Activated CD4-positive, alpha-beta T cell treated with anti-CD3 and anti-CD28 coated beads for 36 hours (primary cell): ENCODE measurements around the gene CLEC11A. TPM values are rescaled to one million over a fixed set of nuclear protein-coding genes. Genes with fewer than 3 reads are reported as not detected.
A peak's percentile ranks its signal among the peaks of the same experiment; 100 is the strongest.
"Not testable (repeated sequence)": the region's sequence is repeated elsewhere in the genome, so short reads cannot be mapped to it uniquely, and the experiment has no call there.

Source experiments
- ATAC-seq: fragments of 200-7000 bp; cut with Tn5 transposase; one replicate; pipeline ENCODE4 v1.10.0; 2021; ENCODE audit warnings: mild to moderate bottlenecking, moderate library complexity
- CTCF ChIA-PET: fragments of 350-600 bp; sonication (Branson Sonifier 250); formaldehyde crosslinking; loops from one replicate; lab custom pipeline; 2021; ENCODE audit warnings: antibody characterized with exemption; lab: Charles Lee
- POLR2A ChIA-PET: fragments of 350-600 bp; sonication (Branson Sonifier 250); formaldehyde crosslinking; loops from one replicate; lab custom pipeline; 2021; ENCODE audit warnings: antibody characterized with exemption, inconsistent platforms; lab: Charles Lee
- DNase-seq: peaks from one replicate; pipeline ENCODE4 v3.0.0-alpha.2; 2020
- H3K27ac Mint-ChIP-seq: one replicate; pipeline ENCODE4 v1.8.0; 2021; ENCODE audit warnings: mixed read lengths
- H3K27me3 Mint-ChIP-seq: one replicate; pipeline ENCODE4 v1.8.0; 2021; ENCODE audit warnings: mixed read lengths
- H3K36me3 Mint-ChIP-seq: one replicate; pipeline ENCODE4 v1.8.0; 2021; ENCODE audit warnings: low read depth, mixed read lengths
- H3K4me1 Mint-ChIP-seq: one replicate; pipeline ENCODE4 v1.8.0; 2021; ENCODE audit warnings: mixed read lengths
- H3K4me3 Mint-ChIP-seq: one replicate; pipeline ENCODE4 v1.8.0; 2021; ENCODE audit warnings: mild to moderate bottlenecking, moderate library complexity, mixed read lengths
- H3K9me3 Mint-ChIP-seq: one replicate; pipeline ENCODE4 v1.8.0; 2021; ENCODE audit warnings: low read depth, mixed read lengths
- intact Hi-C, 2 experiments: fragments of 100-400 bp; cut with DNase I in 1 of 2; cut with micrococcal nuclease in 1 of 2; formaldehyde crosslinking; loops; one replicate each; pipeline versions ENCODE4 v1.14.2 to v1.15.1; 2022 to 2024; cut with DNase I, micrococcal nuclease
- total RNA-seq, 2 experiments: library from RNA; stranded (reverse); gene quantifications; one replicate each; pipeline ENCODE4 v1.2.3, GENCODE V29; 2021

CLEC11A gene
- total RNA-seq, 2 experiments from 2014 or later: 0.64 to 1.0 TPM

DNA sequence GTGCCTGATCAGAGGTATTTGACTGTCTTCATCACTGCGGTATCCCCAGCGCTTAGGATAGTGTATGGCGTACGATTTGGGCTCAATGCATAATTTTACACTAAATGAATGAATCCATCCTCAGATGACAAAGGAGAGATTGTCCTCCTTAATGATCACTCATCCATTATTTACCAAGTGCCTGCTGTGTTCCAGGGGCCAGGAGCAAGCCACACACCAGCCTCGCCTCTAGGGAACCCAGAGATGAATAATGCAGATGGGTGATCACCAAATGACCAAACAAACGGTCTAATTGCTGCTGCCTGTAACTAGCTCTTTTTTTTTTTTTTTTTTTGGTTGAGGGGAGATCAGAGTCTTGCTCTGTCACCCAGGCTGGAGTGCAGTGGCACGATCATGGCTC lies 41.2 kb downstream of the CLEC11A start:
- Mint-ChIP-seq H3K4me1 (no peaks in the 10 kb centered on the region), H3K27ac (no peak overlapping the region), H3K4me3 (no peak overlapping the region), H3K9me3 (no peaks in the 10 kb centered on the region), H3K27me3 (peaks cover 5% of the 10 kb centered on the region), H3K36me3 (no peaks in the 10 kb centered on the region)
- ATAC-seq (no peak), DNase-seq (no peak)
- ChIA-PET CTCF (no interaction called here), POLR2A (no interaction called here)
- intact Hi-C loops: no loop called here

DNA sequence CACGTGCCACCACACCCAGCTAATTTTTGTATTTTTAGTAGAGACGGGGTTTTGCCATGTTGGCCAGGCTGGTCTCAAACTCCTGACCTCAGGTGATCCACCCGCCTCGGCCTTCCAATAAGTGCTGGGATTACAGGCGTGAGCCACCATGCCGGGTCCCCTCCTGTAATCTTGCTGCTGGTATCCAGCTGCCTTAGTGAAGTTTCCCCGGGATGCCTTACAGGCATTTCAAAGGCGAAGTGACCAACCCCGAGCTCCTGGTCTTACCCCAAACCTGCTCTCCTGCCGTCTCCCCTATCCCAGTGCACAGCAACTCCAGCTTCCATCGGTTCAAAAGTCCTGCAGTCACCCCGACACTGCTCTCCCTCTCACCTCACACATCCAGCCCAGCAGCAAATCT lies 43.6 kb downstream of the CLEC11A start:
- intact Hi-C loops, H3K36me3 Mint-ChIP-seq, H3K27me3 Mint-ChIP-seq, H3K9me3 Mint-ChIP-seq, CTCF ChIA-PET, H3K4me1 Mint-ChIP-seq, ATAC-seq, POLR2A ChIA-PET, H3K27ac Mint-ChIP-seq, H3K4me3 Mint-ChIP-seq, DNase-seq: not testable (repeated sequence)

DNA sequence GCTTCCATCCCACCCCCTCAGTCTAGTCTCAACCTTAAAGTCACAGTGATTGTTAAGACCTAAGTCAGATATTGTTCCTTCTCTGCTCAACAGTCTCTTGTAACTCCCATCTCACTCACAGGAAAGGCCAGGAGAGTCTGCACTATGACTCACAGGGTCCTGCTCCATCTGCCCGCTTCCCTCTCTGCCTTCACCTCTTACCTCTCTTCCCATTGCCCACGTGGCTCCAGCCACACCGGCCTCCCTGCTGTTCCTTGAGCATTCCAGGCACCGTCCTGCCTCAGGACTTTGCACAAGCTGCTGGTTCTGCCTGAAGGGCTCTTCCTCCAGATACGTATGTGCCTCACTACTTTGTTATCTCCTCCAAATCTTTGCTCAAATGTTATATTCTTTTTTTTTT lies 44.1 kb downstream of the CLEC11A start:
- intact Hi-C loops, DNase-seq, H3K27me3 Mint-ChIP-seq, H3K4me1 Mint-ChIP-seq, H3K4me3 Mint-ChIP-seq, H3K27ac Mint-ChIP-seq, H3K9me3 Mint-ChIP-seq, POLR2A ChIA-PET, CTCF ChIA-PET, ATAC-seq, H3K36me3 Mint-ChIP-seq: not testable (repeated sequence)

DNA sequence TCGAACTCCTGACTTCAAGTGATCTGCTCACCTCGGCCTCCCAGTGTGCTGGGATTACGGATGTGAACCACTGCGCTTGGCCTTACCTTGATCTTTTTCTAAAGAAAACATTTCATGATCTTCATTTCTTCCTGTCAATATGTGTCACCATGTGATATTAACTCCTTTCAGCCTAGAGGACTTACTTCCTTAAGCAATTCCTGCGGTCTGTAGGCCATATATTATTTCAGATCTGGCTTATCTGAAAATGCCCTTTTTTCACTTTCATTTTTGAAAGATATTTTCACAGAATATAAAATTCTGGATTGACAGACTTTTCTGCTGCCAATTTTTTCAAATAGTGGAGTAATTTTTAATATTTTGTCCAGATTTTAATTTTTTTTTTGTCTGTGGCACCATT lies 45.1 kb downstream of the CLEC11A start:
- no peak overlapping the region for H3K27ac Mint-ChIP-seq
- ATAC-seq (no peak), DNase-seq (no peak)
- H3K4me1 Mint-ChIP-seq: no peaks in the 10 kb centered on the region
- H3K27me3 Mint-ChIP-seq: peaks cover 10% of the 10 kb centered on the region
- intact Hi-C loops: no loop called here
- ChIA-PET POLR2A (no interaction called here), CTCF (no interaction called here)
- H3K4me3 Mint-ChIP-seq: no peak overlapping the region
- H3K9me3 Mint-ChIP-seq: no peaks in the 10 kb centered on the region
- no peaks in the 10 kb centered on the region for H3K36me3 Mint-ChIP-seq

DNA sequence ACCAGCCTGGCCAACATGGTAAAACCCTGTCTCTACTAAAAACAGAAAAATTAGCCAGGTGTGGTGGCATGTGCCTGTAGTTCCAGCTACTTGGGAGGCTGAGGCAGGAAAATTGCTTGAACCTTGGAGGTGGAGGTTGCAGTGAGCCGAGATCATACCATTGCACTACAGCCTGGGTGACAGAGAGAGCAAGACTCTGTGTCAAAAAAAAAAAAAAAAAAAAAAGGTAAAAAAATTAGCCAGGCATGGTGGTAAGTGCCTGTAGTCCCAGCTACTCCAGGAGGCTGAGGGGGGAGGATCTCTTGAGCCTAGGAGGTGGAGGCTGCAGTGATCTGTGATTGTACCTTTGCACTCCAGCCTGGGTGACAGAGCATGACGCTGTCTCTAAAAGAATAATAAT lies 47.0 kb downstream of the CLEC11A start, which contains the start of gene GPR32:
Gene GPR32 (plus strand): TSS at position 301 of the 400 bp plus-strand sequence. CDS start 137 bp downstream, outside the sequence.
- POLR2A ChIA-PET, H3K9me3 Mint-ChIP-seq, DNase-seq, H3K27ac Mint-ChIP-seq, H3K36me3 Mint-ChIP-seq, H3K4me3 Mint-ChIP-seq, intact Hi-C loops, H3K4me1 Mint-ChIP-seq, ATAC-seq, CTCF ChIA-PET: not testable (repeated sequence)
- peaks cover 19% of the 10 kb centered on the region for H3K27me3 Mint-ChIP-seq

DNA sequence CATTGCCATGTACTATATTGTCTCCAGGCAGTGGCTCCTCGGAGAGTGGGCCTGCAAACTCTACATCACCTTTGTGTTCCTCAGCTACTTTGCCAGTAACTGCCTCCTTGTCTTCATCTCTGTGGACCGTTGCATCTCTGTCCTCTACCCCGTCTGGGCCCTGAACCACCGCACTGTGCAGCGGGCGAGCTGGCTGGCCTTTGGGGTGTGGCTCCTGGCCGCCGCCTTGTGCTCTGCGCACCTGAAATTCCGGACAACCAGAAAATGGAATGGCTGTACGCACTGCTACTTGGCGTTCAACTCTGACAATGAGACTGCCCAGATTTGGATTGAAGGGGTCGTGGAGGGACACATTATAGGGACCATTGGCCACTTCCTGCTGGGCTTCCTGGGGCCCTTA lies 47.7 kb downstream of the CLEC11A start:
- Mint-ChIP-seq H3K27me3 (peaks cover 20% of the 10 kb centered on the region), H3K27ac (no peak overlapping the region), H3K4me1 (no peaks in the 10 kb centered on the region), H3K9me3 (no peaks in the 10 kb centered on the region), H3K36me3 (no peaks in the 10 kb centered on the region), H3K4me3 (no peak overlapping the region)
- ATAC-seq (no peak), DNase-seq (no peak)
- intact Hi-C loops: no loop called here
- POLR2A ChIA-PET: no interaction called here
- CTCF ChIA-PET: no interaction called here

DNA sequence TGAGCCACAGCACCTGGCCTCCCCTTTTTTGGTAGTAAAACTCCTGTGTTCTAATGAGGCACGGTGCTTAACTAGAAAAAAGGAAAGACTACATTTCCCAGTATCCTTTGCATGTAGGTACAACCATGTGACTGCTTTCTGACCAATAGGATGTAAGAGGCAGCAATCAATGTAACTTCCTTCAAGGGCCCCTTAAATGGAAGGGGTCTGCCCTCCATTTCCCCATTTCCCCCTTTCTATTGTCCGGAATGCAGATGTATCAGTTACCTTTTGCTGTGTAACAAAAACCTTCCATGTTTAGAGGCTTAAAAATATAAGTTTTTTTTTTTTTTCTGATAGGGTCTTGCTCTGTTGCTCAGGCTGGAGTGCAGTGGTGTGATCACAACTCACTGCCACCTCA lies 49.3 kb downstream of the CLEC11A start:
- intact Hi-C loops: no loop called here
- Mint-ChIP-seq H3K9me3 (no peaks in the 10 kb centered on the region), H3K27ac (no peak overlapping the region), H3K4me1 (no peaks in the 10 kb centered on the region), H3K4me3 (no peak overlapping the region), H3K27me3 (peaks cover 25% of the 10 kb centered on the region), H3K36me3 (no peaks in the 10 kb centered on the region)
- POLR2A ChIA-PET: no interaction called here
- CTCF ChIA-PET: no interaction called here
- ATAC-seq (peak; percentile 71), DNase-seq (no peak)

DNA sequence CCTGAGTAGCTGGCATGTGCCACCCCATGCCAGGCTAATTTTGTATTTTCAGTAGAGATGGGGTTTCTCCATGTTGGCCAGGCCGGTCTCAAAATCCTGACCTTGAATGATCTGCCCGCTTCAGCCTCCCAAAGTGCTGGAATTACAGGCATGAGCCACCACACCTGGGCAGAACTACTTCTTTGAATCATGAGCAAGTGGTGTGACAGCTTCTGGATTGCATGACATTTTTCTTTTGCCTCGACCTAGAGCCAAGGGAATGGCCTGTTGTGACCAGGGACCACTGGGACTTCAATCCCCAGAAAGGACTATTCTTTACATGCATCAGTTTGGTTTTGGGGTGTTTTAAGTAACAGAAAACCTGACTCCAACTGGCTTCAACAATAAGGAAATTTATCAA lies 49.7 kb downstream of the CLEC11A start:
- H3K4me3 Mint-ChIP-seq, CTCF ChIA-PET, H3K9me3 Mint-ChIP-seq, H3K27ac Mint-ChIP-seq, ATAC-seq, intact Hi-C loops, DNase-seq, H3K36me3 Mint-ChIP-seq, H3K4me1 Mint-ChIP-seq, POLR2A ChIA-PET: not testable (repeated sequence)
- H3K27me3 Mint-ChIP-seq: peaks cover 29% of the 10 kb centered on the region

DNA sequence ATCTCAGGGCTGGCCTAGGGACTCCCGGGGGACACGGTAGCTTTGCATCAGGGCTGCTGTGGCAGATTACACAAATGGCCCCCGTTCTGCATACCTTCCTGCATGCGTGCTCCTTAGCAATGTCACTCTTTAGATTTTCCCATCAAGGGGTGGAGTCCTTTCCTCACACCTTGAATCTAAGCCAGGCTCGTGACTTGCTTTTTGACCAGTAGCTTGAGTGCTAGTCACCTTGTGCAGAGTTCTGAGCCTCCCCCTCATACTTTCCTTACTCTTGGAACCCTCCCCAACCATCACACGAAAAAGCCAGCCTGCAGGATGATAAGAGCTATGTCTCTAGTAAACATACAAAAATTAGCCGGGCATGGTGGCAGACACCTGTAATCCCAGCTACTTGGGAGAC lies 50.3 kb downstream of the CLEC11A start:
- H3K36me3 Mint-ChIP-seq, H3K9me3 Mint-ChIP-seq, intact Hi-C loops, ATAC-seq, H3K4me1 Mint-ChIP-seq, POLR2A ChIA-PET, H3K27ac Mint-ChIP-seq, H3K4me3 Mint-ChIP-seq, CTCF ChIA-PET, DNase-seq: not testable (repeated sequence)
- H3K27me3 Mint-ChIP-seq: peaks cover 35% of the 10 kb centered on the region

Other genes with a start within 250 kb of the CLEC11A start
- 10 to 100 TPM; 33.4 to 34.7 TPM for gene EMC10, start 246.9 kb upstream of the CLEC11A start, total RNA-seq
- gene GARIN5A, start 246.5 kb upstream of the CLEC11A start, total RNA-seq: under 1 TPM; 0.48 to 0.58 TPM
- 10 to 100 TPM; 17.4 to 28.1 TPM for gene JOSD2, start 212.2 kb upstream of the CLEC11A start, total RNA-seq
- gene ASPDH, start 209.5 kb upstream of the CLEC11A start, total RNA-seq: not detected
- gene LRRC4B, start 154.9 kb upstream of the CLEC11A start, total RNA-seq: not detected
- gene SYT3, start 83.5 kb upstream of the CLEC11A start, total RNA-seq: under 1 TPM; 0.11 to 0.16 TPM
- gene C19orf81, start 73.9 kb upstream of the CLEC11A start, total RNA-seq: 1 to 10 TPM; 1.3 to 1.7 TPM
- not detected for gene SHANK1, start 3.6 kb upstream of the CLEC11A start, total RNA-seq
- not detected for gene GPR32, start 47.1 kb downstream of the CLEC11A start, total RNA-seq
- gene ACP4, start 67.1 kb downstream of the CLEC11A start, total RNA-seq: not detected
- gene KLK1, start 100.4 kb downstream of the CLEC11A start, total RNA-seq: 1 to 10 TPM; 2.4 to 2.6 TPM
- not detected for gene KLK15, start 110.2 kb downstream of the CLEC11A start, total RNA-seq
- not detected for gene KLK3, start 131.6 kb downstream of the CLEC11A start, total RNA-seq
- not detected for gene KLK2, start 150.1 kb downstream of the CLEC11A start, total RNA-seq
- not detected for gene KLK4, start 188.0 kb downstream of the CLEC11A start, total RNA-seq
- not detected for gene KLK5, start 229.7 kb downstream of the CLEC11A start, total RNA-seq
- not detected for gene KLK6, start 246.2 kb downstream of the CLEC11A start, total RNA-seq